ENCODE results near the gene ELFN2. TPM values are rescaled to one million over a fixed set of nuclear protein-coding genes. Genes with fewer than 3 reads are reported as not detected.
A peak's percentile ranks its signal among the peaks of the same experiment; 100 is the strongest.

ELFN2 gene
- polyA plus RNA-seq, 3 donors = 0.01 TPM; not detected in 2

DNA sequence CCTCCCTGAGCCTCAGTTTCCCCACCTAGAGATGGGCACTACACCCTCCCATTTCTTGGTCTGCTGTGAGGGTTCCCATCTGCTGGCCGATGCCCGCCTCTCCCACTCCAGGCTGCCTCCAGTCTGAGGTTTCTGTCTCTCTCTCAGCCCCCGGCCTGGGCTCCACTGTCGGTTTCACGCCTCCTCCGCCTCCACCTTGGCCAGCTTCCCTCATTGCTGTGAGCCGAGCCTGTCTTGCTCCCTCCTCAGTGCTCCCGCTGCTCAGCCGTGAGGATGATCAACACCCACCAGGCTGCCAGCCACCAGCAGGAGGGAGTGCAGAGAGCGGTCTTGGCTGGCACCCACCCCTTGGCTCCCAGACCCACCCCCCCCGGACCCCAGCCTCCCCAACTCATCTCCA is 83.9 kb downstream of the ELFN2 start:
- Histone ChIP-seq H3K27me3 (ENCODE audit: control insufficient read depth in 2 of 2, insufficient read depth in 2 of 2, low read length in 2 of 2) (no peaks in the 10 kb centered on the region), H3K4me1 (ENCODE audit: control insufficient read depth in 1 of 2, insufficient read depth in 2 of 2, low read length in 2 of 2) (no peaks in the 10 kb centered on the region), H3K9me3 (replicated peaks in 1 of 2; ENCODE audit: control insufficient read depth in 1 of 2, insufficient read depth in 1 of 2, low read length in 2 of 2) (no peaks in the 10 kb centered on the region), H3K36me3 (replicated peaks in 1 of 2; ENCODE audit: control insufficient read depth in 1 of 2, insufficient read depth in 2 of 2, low read length in 2 of 2) (no peaks in the 10 kb centered on the region), H2AFZ (ENCODE audit: insufficient read depth, low read depth, low read length, poor library complexity, severe bottlenecking) (no peak overlapping the region), H3K79me2 (ENCODE audit: insufficient read depth, low read length) (no peaks in the 10 kb centered on the region), H3K4me3 (replicated peaks in 1 of 3; ENCODE audit: low read depth in 2 of 3, low read length in 3 of 3) (no peak overlapping the region), H3K9ac (ENCODE audit: insufficient read depth, low read length, poor library complexity, severe bottlenecking) (no peak overlapping the region), H3K27ac (ENCODE audit: low read depth in 1 of 2, low read length in 2 of 2) (no peak overlapping the region), H3K4me2 (replicated peaks; ENCODE audit: extremely low read depth, low read length, poor library complexity, severe bottlenecking) (no peak overlapping the region), H4K20me1 (ENCODE audit: insufficient read depth, low read length) (no peaks in the 10 kb centered on the region)
- Mint-ChIP-seq H3K9me3 (no peaks in the 10 kb centered on the region), H3K4me1 (no peaks in the 10 kb centered on the region), H3K27ac (no peak overlapping the region), H3K36me3 (no peaks in the 10 kb centered on the region), H3K27me3 (ENCODE audit: low read depth in 3 of 3) (peaks cover 13 to 26% (median 13%) of the 10 kb centered on the region in 3 donors), H3K4me3 (no peak overlapping the region)
- TF ChIP-seq, protein P1, sequence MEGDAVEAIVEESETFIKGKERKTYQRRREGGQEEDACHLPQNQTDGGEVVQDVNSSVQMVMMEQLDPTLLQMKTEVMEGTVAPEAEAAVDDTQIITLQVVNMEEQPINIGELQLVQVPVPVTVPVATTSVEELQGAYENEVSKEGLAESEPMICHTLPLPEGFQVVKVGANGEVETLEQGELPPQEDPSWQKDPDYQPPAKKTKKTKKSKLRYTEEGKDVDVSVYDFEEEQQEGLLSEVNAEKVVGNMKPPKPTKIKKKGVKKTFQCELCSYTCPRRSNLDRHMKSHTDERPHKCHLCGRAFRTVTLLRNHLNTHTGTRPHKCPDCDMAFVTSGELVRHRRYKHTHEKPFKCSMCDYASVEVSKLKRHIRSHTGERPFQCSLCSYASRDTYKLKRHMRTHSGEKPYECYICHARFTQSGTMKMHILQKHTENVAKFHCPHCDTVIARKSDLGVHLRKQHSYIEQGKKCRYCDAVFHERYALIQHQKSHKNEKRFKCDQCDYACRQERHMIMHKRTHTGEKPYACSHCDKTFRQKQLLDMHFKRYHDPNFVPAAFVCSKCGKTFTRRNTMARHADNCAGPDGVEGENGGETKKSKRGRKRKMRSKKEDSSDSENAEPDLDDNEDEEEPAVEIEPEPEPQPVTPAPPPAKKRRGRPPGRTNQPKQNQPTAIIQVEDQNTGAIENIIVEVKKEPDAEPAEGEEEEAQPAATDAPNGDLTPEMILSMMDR (IDR thresholded peaks at IDR 0.05) = no peak
- intact Hi-C loops (cut with micrococcal nuclease) = no loop called here
- whole genome bisulfite sequencing (ENCODE audit: insufficient coverage) = 81% methylated on average over 10 of the region's 11 CpGs
- no peak for DNase-seq

DNA sequence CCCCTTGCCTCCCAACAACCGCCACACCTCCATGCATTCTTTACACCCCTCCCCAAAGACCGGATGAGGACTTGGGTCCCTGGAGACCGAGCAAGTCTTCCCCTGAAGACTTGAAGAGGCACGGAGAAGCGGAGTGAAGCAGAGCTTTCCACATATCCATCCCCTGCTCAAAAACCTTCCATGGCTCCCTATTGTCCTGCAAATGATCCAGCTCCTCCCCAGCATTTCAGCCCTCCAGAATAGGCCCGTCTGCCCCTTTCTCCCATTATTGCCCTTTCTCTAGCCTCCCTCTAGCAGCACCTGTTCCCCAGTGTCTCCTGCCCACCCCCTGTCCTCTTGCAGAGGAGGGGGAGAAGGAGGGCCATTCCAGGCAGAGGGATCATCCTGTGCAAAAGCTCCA is 85.2 kb downstream of the ELFN2 start:
- no peaks in the 10 kb centered on the region for H3K36me3 Mint-ChIP-seq
- H3K27me3 Mint-ChIP-seq (ENCODE audit: low read depth in 3 of 3) = peaks cover 16 to 32% (median 20%) of the 10 kb centered on the region in 3 donors
- intact Hi-C loops (cut with micrococcal nuclease) = no loop called here
- Histone ChIP-seq H3K4me2 (replicated peaks; ENCODE audit: extremely low read depth, low read length, poor library complexity, severe bottlenecking) (no peak overlapping the region), H4K20me1 (ENCODE audit: insufficient read depth, low read length) (no peaks in the 10 kb centered on the region), H3K36me3 (replicated peaks in 1 of 2; ENCODE audit: control insufficient read depth in 1 of 2, insufficient read depth in 2 of 2, low read length in 2 of 2) (no peaks in the 10 kb centered on the region), H3K79me2 (ENCODE audit: insufficient read depth, low read length) (no peaks in the 10 kb centered on the region), H3K4me1 (ENCODE audit: control insufficient read depth in 1 of 2, insufficient read depth in 2 of 2, low read length in 2 of 2) (no peaks in the 10 kb centered on the region), H3K9me3 (replicated peaks in 1 of 2; ENCODE audit: control insufficient read depth in 1 of 2, insufficient read depth in 1 of 2, low read length in 2 of 2) (no peaks in the 10 kb centered on the region), H3K27me3 (ENCODE audit: control insufficient read depth in 2 of 2, insufficient read depth in 2 of 2, low read length in 2 of 2) (peaks cover 0 to 1% of the 10 kb centered on the region in 2 donors), H3K9ac (ENCODE audit: insufficient read depth, low read length, poor library complexity, severe bottlenecking) (no peak overlapping the region), H2AFZ (ENCODE audit: insufficient read depth, low read depth, low read length, poor library complexity, severe bottlenecking) (no peak overlapping the region), H3K27ac (ENCODE audit: low read depth in 1 of 2, low read length in 2 of 2) (no peak overlapping the region), H3K4me3 (replicated peaks in 1 of 3; ENCODE audit: low read depth in 2 of 3, low read length in 3 of 3) (no peak overlapping the region)
- WGBS (ENCODE audit: insufficient coverage) = 95% methylated on average over 5 of the region's 6 CpGs
- H3K27ac Mint-ChIP-seq = peak overlapping the region in 1 of 7 donors; percentile 14
- TF ChIP-seq, protein P1 (IDR thresholded peaks at IDR 0.05) = no peak
- no peak for DNase-seq
- H3K9me3 Mint-ChIP-seq = no peaks in the 10 kb centered on the region
- H3K4me1 Mint-ChIP-seq = no peaks in the 10 kb centered on the region
- H3K4me3 Mint-ChIP-seq = peak overlapping the region in 1 of 2 donors; percentile 33
